Measurements from ENCODE around the gene CLNK. TPM values are rescaled to one million over a fixed set of nuclear protein-coding genes. Genes with fewer than 3 reads are reported as not detected.
A peak's percentile ranks its signal among the peaks of the same experiment; 100 is the strongest.

The CLNK gene
- total and polyA plus RNA-seq, 12 donors, result 0.07 to 0.35 (median 0.26) TPM; not detected in 9

DNA sequence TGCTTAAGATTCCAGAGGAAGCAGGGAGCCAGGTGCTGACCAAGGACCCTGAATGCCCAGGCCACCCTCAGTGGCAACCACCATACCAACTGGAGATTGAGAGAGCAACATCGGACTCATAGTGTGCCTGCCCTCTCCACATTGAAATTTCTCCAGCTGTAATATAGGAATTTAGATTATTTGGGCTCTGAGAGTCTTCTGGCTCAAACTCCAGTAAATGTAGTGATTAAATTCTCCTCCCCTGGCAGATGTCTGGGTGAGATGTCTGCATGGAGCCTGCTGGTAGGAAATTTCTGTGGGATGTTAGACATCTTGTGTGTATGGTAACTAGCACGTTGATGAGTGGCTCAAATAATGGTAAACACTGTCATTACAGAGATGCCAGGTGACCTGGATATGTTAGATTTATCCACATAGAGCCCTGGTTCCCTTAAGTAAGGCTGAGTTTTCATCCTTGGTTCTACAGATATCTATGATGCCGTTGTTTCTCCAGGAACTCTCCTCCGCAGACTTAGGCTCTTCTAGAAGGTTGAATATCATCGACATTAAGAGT is 70.6 kb downstream of the CLNK start:
- WGBS, 4 donors, result 72 to 86% (median 75%) methylated on average over 3 to 5 of the region's 5 CpGs
- H3K36me3 ChIP-seq (replicated peaks in 1 of 2), result no peaks in the 10 kb centered on the region
- no peaks in the 10 kb centered on the region for H3K9me3 ChIP-seq (replicated peaks in 1 of 3)
- no peaks in the 10 kb centered on the region for H3K4me1 ChIP-seq (replicated peaks in 1 of 2)
- intact Hi-C loops (cut with DNase I), result no loop called here
- DNase-seq, result no peak
- H3K27me3 ChIP-seq, result no peaks in the 10 kb centered on the region
- TF ChIP-seq POLR2A (IDR thresholded peaks at IDR 0.05), result no peak
- TF ChIP-seq, protein P1, sequence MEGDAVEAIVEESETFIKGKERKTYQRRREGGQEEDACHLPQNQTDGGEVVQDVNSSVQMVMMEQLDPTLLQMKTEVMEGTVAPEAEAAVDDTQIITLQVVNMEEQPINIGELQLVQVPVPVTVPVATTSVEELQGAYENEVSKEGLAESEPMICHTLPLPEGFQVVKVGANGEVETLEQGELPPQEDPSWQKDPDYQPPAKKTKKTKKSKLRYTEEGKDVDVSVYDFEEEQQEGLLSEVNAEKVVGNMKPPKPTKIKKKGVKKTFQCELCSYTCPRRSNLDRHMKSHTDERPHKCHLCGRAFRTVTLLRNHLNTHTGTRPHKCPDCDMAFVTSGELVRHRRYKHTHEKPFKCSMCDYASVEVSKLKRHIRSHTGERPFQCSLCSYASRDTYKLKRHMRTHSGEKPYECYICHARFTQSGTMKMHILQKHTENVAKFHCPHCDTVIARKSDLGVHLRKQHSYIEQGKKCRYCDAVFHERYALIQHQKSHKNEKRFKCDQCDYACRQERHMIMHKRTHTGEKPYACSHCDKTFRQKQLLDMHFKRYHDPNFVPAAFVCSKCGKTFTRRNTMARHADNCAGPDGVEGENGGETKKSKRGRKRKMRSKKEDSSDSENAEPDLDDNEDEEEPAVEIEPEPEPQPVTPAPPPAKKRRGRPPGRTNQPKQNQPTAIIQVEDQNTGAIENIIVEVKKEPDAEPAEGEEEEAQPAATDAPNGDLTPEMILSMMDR (IDR thresholded peaks at IDR 0.05), result no peak
- no peak overlapping the region for H3K27ac ChIP-seq
- H3K4me3 ChIP-seq, result no peak overlapping the region

DNA sequence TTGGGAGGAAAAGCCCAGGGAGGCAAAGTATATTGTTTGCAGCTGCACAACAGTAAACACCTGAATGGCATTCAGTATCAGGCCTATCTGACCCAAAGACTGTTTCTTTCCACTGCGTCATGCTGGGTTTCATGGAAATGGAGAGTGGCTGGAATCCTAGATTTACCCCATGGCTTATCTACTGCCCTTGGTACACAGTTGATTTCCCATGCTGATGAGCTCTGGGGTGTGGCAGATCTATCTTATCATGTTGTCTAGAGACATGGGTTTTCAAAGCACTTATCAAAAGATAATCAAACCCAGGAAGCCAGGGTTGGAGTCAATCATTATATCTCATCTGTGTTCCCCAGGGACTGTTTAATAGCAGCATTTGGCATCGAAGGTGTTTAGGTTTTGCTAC is 72.1 kb downstream of the CLNK start:
- no peaks in the 10 kb centered on the region for H3K36me3 ChIP-seq (replicated peaks in 1 of 2)
- no peak for TF ChIP-seq POLR2A (IDR thresholded peaks at IDR 0.05)
- TF ChIP-seq, protein P1 (IDR thresholded peaks at IDR 0.05), result no peak
- no peaks in the 10 kb centered on the region for H3K9me3 ChIP-seq (replicated peaks in 1 of 3)
- no peak overlapping the region for H3K4me3 ChIP-seq
- DNase-seq, result no peak
- H3K4me1 ChIP-seq (replicated peaks in 1 of 2), result no peaks in the 10 kb centered on the region
- WGBS, 4 donors, result 85 to 96% (median 95%) methylated on average over 2 of the region's 2 CpGs
- intact Hi-C loops (cut with DNase I), result no loop called here
- H3K27ac ChIP-seq, result no peak overlapping the region
- H3K27me3 ChIP-seq, result no peaks in the 10 kb centered on the region

DNA sequence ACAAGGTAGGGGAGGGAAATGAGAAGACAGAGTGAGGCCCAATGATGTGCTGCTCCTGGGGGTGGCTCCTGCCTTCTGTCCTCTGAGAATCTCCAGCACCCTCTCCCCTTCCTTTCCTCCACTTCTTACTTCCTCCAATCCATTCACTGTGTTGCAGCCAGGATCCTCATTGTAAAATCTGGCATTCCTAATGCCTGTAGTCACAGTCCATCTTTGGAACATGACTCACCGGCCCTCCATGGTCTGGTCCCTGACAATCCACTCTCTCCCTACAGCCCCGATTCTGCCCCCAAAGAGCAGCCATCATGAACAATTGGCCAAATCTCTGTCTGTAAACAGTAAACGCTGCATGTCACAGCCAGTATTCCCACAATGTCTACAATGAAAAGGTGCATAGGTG is 72.9 kb downstream of the CLNK start:
- H3K27ac ChIP-seq, result no peak overlapping the region
- no peaks in the 10 kb centered on the region for H3K36me3 ChIP-seq (replicated peaks in 1 of 2)
- WGBS, 4 donors, result 43 to 79% (median 66%) methylated on average over 3 of the region's 3 CpGs
- TF ChIP-seq POLR2A (IDR thresholded peaks at IDR 0.05), result no peak
- TF ChIP-seq, protein P1 (IDR thresholded peaks at IDR 0.05), result no peak
- no peaks in the 10 kb centered on the region for H3K27me3 ChIP-seq
- no peaks in the 10 kb centered on the region for H3K4me1 ChIP-seq (replicated peaks in 1 of 2)
- H3K9me3 ChIP-seq (replicated peaks in 1 of 3), result no peaks in the 10 kb centered on the region
- peak in 4 of 7 donors; percentile 13 to 59 (median 21) for DNase-seq
- intact Hi-C loops (cut with DNase I), result no loop called here
- no peak overlapping the region for H3K4me3 ChIP-seq

DNA sequence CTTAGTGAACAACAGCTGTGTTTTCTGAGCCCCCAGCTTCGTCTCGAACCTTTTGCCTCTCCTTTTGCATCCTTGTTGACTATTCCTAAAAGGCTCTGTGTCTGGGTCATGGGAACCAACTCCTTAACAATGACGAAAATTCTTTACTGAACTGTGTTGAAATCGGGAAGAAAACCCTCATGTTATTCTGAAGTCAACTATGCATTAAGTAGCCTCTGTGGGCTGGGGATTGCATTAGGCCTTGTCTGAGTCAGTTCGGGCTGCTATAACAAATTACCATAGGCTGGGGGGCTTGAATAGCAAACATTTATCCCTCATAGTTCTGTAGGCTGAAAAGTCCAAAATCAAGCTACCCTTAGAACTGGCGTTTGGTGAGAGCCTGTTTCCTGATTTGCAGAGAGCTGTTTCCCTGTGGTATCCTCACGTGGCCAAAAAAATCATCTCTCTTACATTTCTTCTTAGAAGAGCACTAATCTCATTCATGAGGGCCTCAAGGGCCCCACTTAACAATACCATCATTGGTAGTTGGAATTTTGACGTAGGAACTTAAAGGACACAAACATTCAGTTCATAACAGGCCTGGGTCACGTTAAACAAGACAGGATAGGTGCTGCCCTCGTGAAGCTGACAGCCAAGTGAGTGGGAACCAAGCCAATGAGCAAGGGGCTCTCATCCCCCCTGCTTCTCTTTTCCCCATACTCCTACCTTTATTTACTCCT is 75.9 kb downstream of the CLNK start:
- no peaks in the 10 kb centered on the region for H3K36me3 ChIP-seq (replicated peaks in 1 of 2)

More for the DNA sequence above, 75.9 kb downstream of the CLNK start:
- no peaks in the 10 kb centered on the region for H3K9me3 ChIP-seq (replicated peaks in 1 of 3)
- no peaks in the 10 kb centered on the region for H3K4me1 ChIP-seq (replicated peaks in 1 of 2)
- intact Hi-C loops (cut with DNase I), result no loop called here
- no peak overlapping the region for H3K27ac ChIP-seq
- DNase-seq, result no peak
- H3K27me3 ChIP-seq, result no peaks in the 10 kb centered on the region
- whole genome bisulfite sequencing, 4 donors, result 79 to 86% (median 85%) methylated on average over 10 of the region's 10 CpGs
- TF ChIP-seq POLR2A (IDR thresholded peaks at IDR 0.05), result no peak
- TF ChIP-seq, protein P1 (IDR thresholded peaks at IDR 0.05), result no peak
- H3K4me3 ChIP-seq, result no peak overlapping the region
